HG03060 (cell line): ENCODE data around the gene UQCRFS1.

Source experiments
- ATAC-seq: cut with Tn5 transposase; IDR thresholded peaks from one replicate; pipeline ENCODE4 v1.9.1; 2021; ENCODE audit warnings: low read depth, moderate number of reproducible peaks; ENCODE audit not compliant: unreplicated experiment

Gene UQCRFS1

GRCh38 chr19:29171525-29171924, 41.4 kb downstream of the UQCRFS1 start:
- no peak for ATAC-seq

- no peak for ATAC-seq
Measured at GRCh38 chr19:29170554-29170953, 42.4 kb downstream of the UQCRFS1 start.

- ATAC-seq, result no peak
Measured at GRCh38 chr19:29162694-29163093, 50.3 kb downstream of the UQCRFS1 start.

- no peak for ATAC-seq
Measured at GRCh38 chr19:29155683-29156082, 57.3 kb downstream of the UQCRFS1 start.
